ENCODE results near the gene CARMIL1. TPM values are rescaled to one million over a fixed set of nuclear protein-coding genes. Genes with fewer than 3 reads are reported as not detected.

CARMIL1 gene
- total RNA-seq, 1 experiment from 2014 or later: 23.6 TPM

GRCh38 chr6:25615471-25615870, 336.3 kb downstream of the CARMIL1 start:
- Histone ChIP-seq H3T11ph (ENCODE audit: low read length) (no peak overlapping the region), H3K4me2 (ENCODE audit: insufficient read depth, insufficient read length, low read length) (no peak overlapping the region), H2BK5ac (ENCODE audit: insufficient read length, low read length) (no peak overlapping the region), H2AFZ (ENCODE audit: low read length) (no peak overlapping the region), H3K23me2 (ENCODE audit: insufficient read length, low read depth, low read length, poor library complexity, severe bottlenecking) (no peaks in the 10 kb centered on the region), H2BK12ac (ENCODE audit: insufficient read length, low read depth, low read length) (no peak overlapping the region), H2AK5ac (ENCODE audit: insufficient read length, low read length) (no peak overlapping the region), H2BK120ac (ENCODE audit: low read depth, low read length, poor library complexity, severe bottlenecking) (no peak overlapping the region), H3K27me3 (ENCODE audit: insufficient read depth, low read length) (no peaks in the 10 kb centered on the region), H3K79me1 (ENCODE audit: insufficient read depth, low read depth, low read length, poor library complexity, severe bottlenecking) (no peaks in the 10 kb centered on the region), H4K20me1 (ENCODE audit: control insufficient read depth, insufficient read depth, insufficient read length) (no peaks in the 10 kb centered on the region), H3K56ac (ENCODE audit: insufficient read length, low read depth, low read length) (no peak overlapping the region), H3K9ac (ENCODE audit: extremely low read depth, insufficient read length, low read length) (no peak overlapping the region), H2BK20ac (ENCODE audit: low read depth, low read length, poor library complexity, severe bottlenecking) (no peak overlapping the region), H2BK15ac (ENCODE audit: low read depth, low read length) (no peak overlapping the region), H4K91ac (ENCODE audit: insufficient read length, low read depth, low read length) (no peak overlapping the region), H3K4ac (ENCODE audit: low read depth, low read length) (no peak overlapping the region), H3K14ac (ENCODE audit: insufficient read depth, low read length) (no peak overlapping the region), H3K23ac (ENCODE audit: insufficient read length, low read depth, low read length) (no peak overlapping the region), H3K4me1 (ENCODE audit: insufficient read depth, low read length) (no peaks in the 10 kb centered on the region), H3K27ac (ENCODE audit: insufficient read length, low read depth, low read length) (no peak overlapping the region), H3K18ac (ENCODE audit: insufficient read length, low read depth, low read length) (no peak overlapping the region), H4K8ac (replicated peaks; ENCODE audit: insufficient read length, low read depth, low read length) (no peak overlapping the region), H3K9me3 (ENCODE audit: control insufficient read depth, low read depth, low read length) (no peaks in the 10 kb centered on the region), H4K5ac (ENCODE audit: insufficient read length, low read depth, low read length) (no peak overlapping the region), H3K79me2 (ENCODE audit: insufficient read depth, low read length) (no peaks in the 10 kb centered on the region)
- peaks cover 0 to 3% (median 0%) of the 10 kb centered on the region in 3 experiments; a peak in 1 of 7 replicates for H3K36me3 Mint-ChIP-seq (ENCODE audit: insufficient read depth in 1 of 3, low read depth in 3 of 3)
- no peak for DNase-seq
- no peaks in the 10 kb centered on the region for H3K9me3 Mint-ChIP-seq
- H3K4me3 Mint-ChIP-seq: no peak overlapping the region
- WGBS (ENCODE audit: extremely low coverage, insufficient read length, low lambda C conversion rate): no CpG with 5 or more reads among the region's 1 CpG
- H3K4me1 Mint-ChIP-seq: no peaks in the 10 kb centered on the region
- H3K27ac Mint-ChIP-seq: no peak overlapping the region
- H3K27me3 Mint-ChIP-seq (ENCODE audit: low read depth): no peaks in the 10 kb centered on the region
- no peak for TF ChIP-seq CTCF (conservative IDR thresholded peaks at IDR 0.05)

Data from H9 (cell line).